GM18951 (cell line): Measurements from ENCODE around the gene TMEM266.

Experiments
- POLR2A ChIP-seq: IDR thresholded peaks from 4 replicates; pipeline ENCODE4 v1.6.1; 2011; ENCODE audit warnings: mild to moderate bottlenecking; ENCODE audit not compliant: insufficient read length, insufficient read depth; ENCODE audit errors: extremely low read depth
- in situ Hi-C: fragments of 300-500 bp; cut with MboI; formaldehyde crosslinking; loops from one replicate; pipeline ENCODE4 v1.12.0; 2022; ENCODE audit warnings: low sequenced_read_pairs, mixed read lengths, inconsistent platforms; ENCODE audit not compliant: unreplicated experiment

The TMEM266 gene

GRCh38 chr15:76229266-76229665 is 169.5 kb downstream of the TMEM266 start:
- no peak for TF ChIP-seq POLR2A
- in situ Hi-C loops: no loop called here

- no peak for TF ChIP-seq POLR2A
- in situ Hi-C loops: no loop called here
Observed at GRCh38 chr15:76233921-76234320, 174.1 kb downstream of the TMEM266 start.

- in situ Hi-C loops: no loop called here
- TF ChIP-seq POLR2A: no peak
Observed at GRCh38 chr15:76234337-76234889, 174.6 kb downstream of the TMEM266 start.

- TF ChIP-seq POLR2A: no peak
- in situ Hi-C loops: no loop called here
Observed at GRCh38 chr15:76235186-76235826, 175.5 kb downstream of the TMEM266 start.

GRCh38 chr15:76236350-76236749 is 176.6 kb downstream of the TMEM266 start:
- no peak for TF ChIP-seq POLR2A
- in situ Hi-C loops: no loop called here

- TF ChIP-seq POLR2A: no peak
- in situ Hi-C loops: no loop called here
Observed at GRCh38 chr15:76239786-76240185, 180.0 kb downstream of the TMEM266 start.

GRCh38 chr15:76245072-76245610 is 185.4 kb downstream of the TMEM266 start:
- no peak for TF ChIP-seq POLR2A
- in situ Hi-C loops: no loop called here

- no peak for TF ChIP-seq POLR2A
- in situ Hi-C loops: no loop called here
Observed at GRCh38 chr15:76251717-76252116, 191.9 kb downstream of the TMEM266 start.

- in situ Hi-C loops: no loop called here
Observed at GRCh38 chr15:76252249-76252648, 192.5 kb downstream of the TMEM266 start.

GRCh38 chr15:76253691-76254473 is 194.1 kb downstream of the TMEM266 start:
- in situ Hi-C loops: no loop called here
- TF ChIP-seq POLR2A: no peak

More at GRCh38 chr15:76252249-76252648, 192.5 kb downstream of the TMEM266 start:
- no peak for TF ChIP-seq POLR2A
